Muscle layer of duodenum (tissue), 2 donors: ENCODE data around the gene CASP9.

Experiments
- H3K27ac ChIP-seq: one replicate; pipeline ENCODE4 v1.7.0; 2013; ENCODE audit warnings: mild to moderate bottlenecking, low read length
- H3K27me3 ChIP-seq: one replicate; pipeline ENCODE4 v1.7.0; 2013; ENCODE audit warnings: low read depth, mild to moderate bottlenecking, control low read depth, low read length
- H3K36me3 ChIP-seq, 2 donors: one replicate each; pipeline ENCODE4 v1.7.0; 2013; ENCODE audit warnings: low read length in 2 of 2, control low read depth in 1 of 2, mild to moderate bottlenecking in 1 of 2; ENCODE audit not compliant: insufficient read depth in 2 of 2, control insufficient read depth in 1 of 2
- H3K4me1 ChIP-seq, 2 donors: one replicate each; pipeline ENCODE4 v1.7.0; 2013; ENCODE audit warnings: low read length in 2 of 2, mild to moderate bottlenecking in 2 of 2, control low read depth in 1 of 2, moderate library complexity in 1 of 2; ENCODE audit not compliant: insufficient read depth in 2 of 2, control insufficient read depth in 1 of 2
- H3K4me3 ChIP-seq, 2 donors: one replicate each; pipeline ENCODE4 v1.7.0; 2013; ENCODE audit warnings: low read length in 2 of 2, low read depth in 1 of 2, mild to moderate bottlenecking in 1 of 2
- H3K9me3 ChIP-seq, 2 donors: one replicate each; pipeline ENCODE4 v1.7.0; 2013; ENCODE audit warnings: low read length in 2 of 2, control low read depth in 1 of 2, mild to moderate bottlenecking in 1 of 2; ENCODE audit not compliant: control insufficient read depth in 1 of 2
- donor health status: healthy.

The CASP9 gene

DNA sequence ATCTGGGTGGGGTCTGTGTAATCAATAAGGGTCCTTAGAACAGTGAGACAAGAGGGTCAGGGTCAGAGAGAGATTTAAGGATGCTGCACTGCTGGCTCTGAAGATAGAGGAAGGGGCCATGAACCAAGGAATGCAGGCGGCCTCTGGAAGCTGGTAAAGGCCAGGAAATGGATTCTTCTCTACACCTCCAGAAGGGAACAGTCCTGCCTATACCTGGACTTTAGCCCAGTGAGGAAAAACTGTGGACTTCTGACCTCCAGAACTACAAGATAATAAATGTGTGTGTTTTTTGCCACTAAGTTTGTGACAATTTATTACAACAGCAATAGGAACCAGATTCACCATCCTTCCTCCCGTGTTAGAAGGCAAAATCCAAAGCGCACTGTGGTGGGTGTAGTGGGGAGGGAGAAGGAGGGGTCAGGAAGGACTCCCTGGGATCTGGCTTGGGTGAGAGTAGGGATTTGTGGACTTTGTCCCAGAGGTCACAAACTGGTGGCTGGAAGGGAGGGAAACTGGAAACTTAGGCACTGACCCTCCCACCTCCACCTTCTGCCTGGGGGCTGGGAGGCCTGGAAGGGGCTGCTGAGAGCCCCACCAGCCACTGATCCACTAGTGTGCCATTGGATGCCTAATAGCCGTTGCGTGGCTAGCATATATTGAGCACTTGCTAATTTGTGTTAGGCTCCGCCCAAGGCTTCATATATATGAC is 72.8 kb downstream of the CASP9 start:
- peaks cover 0 to 4% of the 10 kb centered on the region in 2 donors for H3K4me1 ChIP-seq
- H3K27me3 ChIP-seq, result no peaks in the 10 kb centered on the region
- H3K36me3 ChIP-seq, result no peaks in the 10 kb centered on the region
- H3K27ac ChIP-seq, result no peak overlapping the region
- no peak overlapping the region for H3K4me3 ChIP-seq
- no peaks in the 10 kb centered on the region for H3K9me3 ChIP-seq

- no peak overlapping the region for H3K27ac ChIP-seq
- no peaks in the 10 kb centered on the region for H3K36me3 ChIP-seq
- H3K4me1 ChIP-seq, result peaks cover 0 to 4% of the 10 kb centered on the region in 2 donors
- H3K27me3 ChIP-seq, result no peaks in the 10 kb centered on the region
- H3K9me3 ChIP-seq, result no peaks in the 10 kb centered on the region
- H3K4me3 ChIP-seq, result no peak overlapping the region
Measured at GRCh38 chr1:15449567-15449966, 74.4 kb downstream of the CASP9 start.

DNA sequence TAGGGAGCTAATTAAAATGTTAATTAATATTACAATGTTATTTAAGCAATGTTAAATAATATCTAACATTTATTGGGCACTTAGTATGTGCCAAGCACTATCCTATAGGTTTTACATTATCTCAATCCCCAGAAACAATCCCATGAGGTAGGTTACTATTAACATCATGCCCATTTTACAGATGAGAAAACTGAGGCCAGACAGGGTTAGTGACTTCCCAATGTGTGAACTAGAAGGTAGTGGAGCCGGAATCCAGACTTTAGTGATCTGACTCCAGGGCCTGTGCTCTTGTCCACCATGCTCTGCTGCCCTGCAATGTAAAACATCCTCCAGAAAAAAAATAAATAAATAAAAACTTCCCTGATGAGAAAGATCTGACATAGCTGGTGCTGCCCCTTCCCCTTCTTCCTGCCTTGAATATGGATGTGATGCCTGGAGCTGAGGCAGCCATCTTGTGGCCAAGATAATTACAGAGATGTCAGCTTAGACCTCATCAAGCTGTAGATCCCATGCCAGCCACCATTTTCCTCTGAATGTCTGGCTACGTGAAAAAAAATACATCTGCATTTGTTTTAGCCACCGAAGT is 75.0 kb downstream of the CASP9 start:
- Histone ChIP-seq H3K27me3 (no peaks in the 10 kb centered on the region), H3K9me3 (no peaks in the 10 kb centered on the region), H3K27ac (no peak overlapping the region), H3K4me3 (no peak overlapping the region), H3K36me3 (no peaks in the 10 kb centered on the region), H3K4me1 (peaks cover 0 to 1% of the 10 kb centered on the region in 2 donors)

DNA sequence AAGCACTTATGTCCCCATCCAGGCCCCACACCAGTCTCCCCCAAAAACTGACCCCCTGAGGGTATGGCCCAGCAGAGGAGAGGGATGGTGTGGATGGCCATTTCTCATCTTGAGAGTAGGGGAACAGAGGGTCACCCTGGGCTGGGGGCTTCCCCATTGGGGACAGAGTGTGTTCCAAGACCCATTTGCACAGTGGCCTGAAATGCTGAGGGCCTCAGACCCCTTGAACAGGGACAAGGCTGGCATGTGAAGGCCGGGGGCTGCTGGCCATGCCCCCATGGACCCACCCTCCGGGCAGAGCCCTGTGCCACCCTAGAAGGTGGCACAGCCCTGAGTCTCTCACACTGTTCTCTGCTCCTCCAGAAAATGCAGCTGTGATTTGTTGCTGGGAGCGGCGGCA is 77.8 kb downstream of the CASP9 start:
- H3K9me3 ChIP-seq, result no peaks in the 10 kb centered on the region
- no peaks in the 10 kb centered on the region for H3K27me3 ChIP-seq
- no peaks in the 10 kb centered on the region for H3K36me3 ChIP-seq
- H3K27ac ChIP-seq, result no peak overlapping the region
- no peaks in the 10 kb centered on the region for H3K4me1 ChIP-seq
- no peak overlapping the region for H3K4me3 ChIP-seq

DNA sequence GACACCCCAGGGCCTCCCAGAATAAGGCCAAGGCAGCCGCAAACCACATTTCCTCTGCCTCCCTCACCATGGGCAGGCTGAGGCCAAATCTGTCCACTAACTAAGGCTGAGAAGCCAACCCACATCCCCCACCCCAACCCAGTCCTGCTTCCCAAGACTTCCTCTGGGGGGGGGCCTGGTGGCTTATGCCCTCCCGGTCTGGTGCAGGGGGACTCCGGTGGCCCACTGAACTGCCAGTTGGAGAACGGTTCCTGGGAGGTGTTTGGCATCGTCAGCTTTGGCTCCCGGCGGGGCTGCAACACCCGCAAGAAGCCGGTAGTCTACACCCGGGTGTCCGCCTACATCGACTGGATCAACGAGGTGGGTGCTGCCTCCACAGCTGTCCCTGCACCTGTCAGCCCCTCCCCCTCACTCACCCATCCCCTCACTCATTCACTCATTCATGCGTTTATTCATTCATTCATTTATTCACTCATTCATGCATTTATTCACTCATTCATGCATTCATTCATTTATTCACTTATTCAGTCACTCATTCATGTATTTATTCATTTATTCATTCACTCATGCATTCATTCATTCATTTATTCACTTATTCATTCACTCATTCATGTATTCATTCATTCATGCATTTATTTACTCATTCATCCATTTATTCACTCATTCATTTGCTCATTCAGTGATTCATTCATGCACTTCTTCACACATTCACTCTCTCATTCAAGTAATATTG is 78.5 kb downstream of the CASP9 start:
- Histone ChIP-seq H3K36me3 (no peaks in the 10 kb centered on the region), H3K27ac (no peak overlapping the region), H3K4me1 (no peaks in the 10 kb centered on the region), H3K27me3 (no peaks in the 10 kb centered on the region), H3K4me3 (no peak overlapping the region), H3K9me3 (no peaks in the 10 kb centered on the region)

GRCh38 chr1:15444468-15445389 is 79.3 kb downstream of the CASP9 start:
- H3K36me3 ChIP-seq, result no peaks in the 10 kb centered on the region
- no peaks in the 10 kb centered on the region for H3K4me1 ChIP-seq
- no peaks in the 10 kb centered on the region for H3K27me3 ChIP-seq
- no peak overlapping the region for H3K27ac ChIP-seq
- H3K9me3 ChIP-seq, result no peaks in the 10 kb centered on the region
- H3K4me3 ChIP-seq, result no peak overlapping the region

DNA sequence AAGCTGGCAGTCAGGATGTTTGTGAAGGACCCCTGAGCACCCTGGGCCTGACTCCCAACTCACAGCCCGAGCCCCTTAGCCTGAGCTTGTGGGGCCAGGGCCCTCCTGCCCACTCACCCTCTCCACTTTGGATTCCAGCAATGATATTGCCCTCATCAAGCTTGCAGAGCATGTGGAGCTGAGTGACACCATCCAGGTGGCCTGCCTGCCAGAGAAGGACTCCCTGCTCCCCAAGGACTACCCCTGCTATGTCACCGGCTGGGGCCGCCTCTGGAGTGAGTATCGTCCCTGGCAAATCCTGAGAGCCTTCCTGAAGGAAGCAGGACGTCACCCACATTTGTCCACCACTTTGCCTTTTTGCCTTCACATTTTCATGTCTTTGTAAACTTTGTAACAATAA is 80.7 kb downstream of the CASP9 start:
- Histone ChIP-seq H3K36me3 (no peaks in the 10 kb centered on the region), H3K4me1 (no peaks in the 10 kb centered on the region), H3K4me3 (no peak overlapping the region), H3K27me3 (no peaks in the 10 kb centered on the region), H3K9me3 (no peaks in the 10 kb centered on the region), H3K27ac (no peak overlapping the region)

GRCh38 chr1:15442759-15443158 is 81.3 kb downstream of the CASP9 start:
- no peaks in the 10 kb centered on the region for H3K4me1 ChIP-seq
- no peak overlapping the region for H3K27ac ChIP-seq
- H3K27me3 ChIP-seq, result no peaks in the 10 kb centered on the region
- no peaks in the 10 kb centered on the region for H3K36me3 ChIP-seq
- no peaks in the 10 kb centered on the region for H3K9me3 ChIP-seq
- H3K4me3 ChIP-seq, result no peak overlapping the region

GRCh38 chr1:15442119-15442518 is 81.9 kb downstream of the CASP9 start:
- no peaks in the 10 kb centered on the region for H3K4me1 ChIP-seq
- no peak overlapping the region for H3K27ac ChIP-seq
- H3K9me3 ChIP-seq, result no peaks in the 10 kb centered on the region
- H3K4me3 ChIP-seq, result no peak overlapping the region
- no peaks in the 10 kb centered on the region for H3K36me3 ChIP-seq
- no peaks in the 10 kb centered on the region for H3K27me3 ChIP-seq
